Measurements from ENCODE around the gene CBLN1. TPM values are rescaled to one million over a fixed set of nuclear protein-coding genes. Genes with fewer than 3 reads are reported as not detected.

Gene CBLN1
- total and polyA plus RNA-seq, 3 experiments from 2014 or later = not detected

DNA sequence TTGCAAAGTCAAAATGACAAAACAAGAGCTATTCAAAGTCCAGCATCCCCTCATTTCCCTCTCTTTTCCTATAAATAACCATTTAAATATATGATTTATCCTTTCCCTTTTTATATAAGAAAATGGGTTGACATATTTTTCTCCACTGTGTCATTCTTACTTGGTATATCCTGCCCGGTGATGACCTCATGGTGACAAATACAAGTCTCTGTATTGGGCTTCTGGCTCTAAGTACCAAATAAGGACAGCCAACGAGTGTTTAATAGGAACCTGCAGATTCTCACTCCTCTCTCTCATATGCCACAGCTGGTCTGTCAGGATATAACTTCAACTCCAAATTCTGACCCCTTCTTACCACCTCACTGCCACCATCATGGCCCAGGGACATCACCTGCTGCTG, 25.5 kb upstream of the CBLN1 start:
- CTCF ChIA-PET = no interaction called here
- H3K27me3 ChIP-seq (ENCODE audit: insufficient read depth, low read length, poor library complexity, severe bottlenecking) = no peaks in the 10 kb centered on the region
- H3K36me3 Mint-ChIP-seq = no peaks in the 10 kb centered on the region
- H3K27ac ChIP-seq (ENCODE audit: low read depth, low read length) = no peak overlapping the region
- peaks cover 0 to 5% (median 5%) of the 10 kb centered on the region in 5 donors for H3K9me3 Mint-ChIP-seq
- no peak overlapping the region for H3K27ac Mint-ChIP-seq
- H3K4me1 Mint-ChIP-seq = no peaks in the 10 kb centered on the region
- no peaks in the 10 kb centered on the region for H3K4me1 ChIP-seq (ENCODE audit: insufficient read depth, low read length)
- H3K4me3 Mint-ChIP-seq = no peak overlapping the region
- H3K27me3 Mint-ChIP-seq = peaks cover 5 to 6% of the 10 kb centered on the region in 2 donors
- no peaks in the 10 kb centered on the region for H3K9me3 ChIP-seq (ENCODE audit: low read length)
- H3K4me3 ChIP-seq (ENCODE audit: low read length) = no peak overlapping the region
- no peaks in the 10 kb centered on the region for H3K36me3 ChIP-seq (ENCODE audit: insufficient read depth, low read length)
- DNase-seq = no peak
- POLR2A ChIA-PET = no interaction called here

DNA sequence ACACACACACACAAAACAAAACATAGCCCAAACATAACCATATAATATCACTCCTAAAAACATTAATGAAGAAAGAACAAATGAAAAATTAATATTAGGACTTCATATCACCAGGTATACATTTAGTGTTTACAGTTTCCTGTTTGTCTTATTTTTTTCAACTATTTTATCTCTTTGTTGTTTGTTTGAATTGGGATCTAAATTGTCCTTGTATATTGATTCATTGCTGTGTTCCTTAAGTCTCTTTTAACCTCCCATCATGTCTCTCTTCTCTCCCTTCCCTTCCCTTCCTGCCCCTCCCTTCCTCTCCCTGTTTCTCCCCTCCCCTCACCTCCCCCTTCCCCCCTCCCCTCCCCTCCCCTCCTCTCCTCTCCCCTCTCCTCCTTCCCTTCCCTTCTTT, 23.8 kb upstream of the CBLN1 start:
- Mint-ChIP-seq H3K4me3 (no peak overlapping the region), H3K27me3 (peaks cover 5 to 6% of the 10 kb centered on the region in 2 donors), H3K4me1 (no peaks in the 10 kb centered on the region), H3K27ac (peak overlapping the region in 1 of 8 donors; percentile 1), H3K36me3 (no peaks in the 10 kb centered on the region), H3K9me3 (peaks cover 0 to 6% (median 5%) of the 10 kb centered on the region in 5 donors)
- H3K4me3 ChIP-seq (ENCODE audit: low read length) = no peak overlapping the region
- DNase-seq = no peak
- no peaks in the 10 kb centered on the region for H3K4me1 ChIP-seq (ENCODE audit: insufficient read depth, low read length)
- no peaks in the 10 kb centered on the region for H3K27me3 ChIP-seq (ENCODE audit: insufficient read depth, low read length, poor library complexity, severe bottlenecking)
- ChIA-PET CTCF (no interaction called here), POLR2A (no interaction called here)
- no peaks in the 10 kb centered on the region for H3K9me3 ChIP-seq (ENCODE audit: low read length)
- H3K27ac ChIP-seq (ENCODE audit: low read depth, low read length) = no peak overlapping the region
- no peaks in the 10 kb centered on the region for H3K36me3 ChIP-seq (ENCODE audit: insufficient read depth, low read length)

GRCh38 chr16:49292413-49292812, 10.8 kb upstream of the CBLN1 start:
- Histone ChIP-seq H3K36me3 (ENCODE audit: insufficient read depth, low read length) (no peaks in the 10 kb centered on the region), H3K9me3 (ENCODE audit: low read length) (no peaks in the 10 kb centered on the region), H3K4me3 (ENCODE audit: low read length) (no peak overlapping the region), H3K27ac (ENCODE audit: low read depth, low read length) (no peak overlapping the region), H3K4me1 (ENCODE audit: insufficient read depth, low read length) (no peaks in the 10 kb centered on the region), H3K27me3 (ENCODE audit: insufficient read depth, low read length, poor library complexity, severe bottlenecking) (no peaks in the 10 kb centered on the region)
- no peaks in the 10 kb centered on the region for H3K4me1 Mint-ChIP-seq
- no peak for DNase-seq
- ChIA-PET POLR2A (no interaction called here), CTCF (no interaction called here)
- H3K9me3 Mint-ChIP-seq = peaks cover 0 to 5% (median under 1%) of the 10 kb centered on the region in 5 donors
- no peaks in the 10 kb centered on the region for H3K36me3 Mint-ChIP-seq
- peaks cover 4% of the 10 kb centered on the region in 2 donors for H3K27me3 Mint-ChIP-seq
- H3K4me3 Mint-ChIP-seq = no peak overlapping the region
- no peak overlapping the region for H3K27ac Mint-ChIP-seq

GRCh38 chr16:49287572-49287971, 5.9 kb upstream of the CBLN1 start:
- Histone ChIP-seq H3K9me3 (ENCODE audit: low read length) (no peaks in the 10 kb centered on the region), H3K36me3 (ENCODE audit: insufficient read depth, low read length) (no peaks in the 10 kb centered on the region), H3K27me3 (ENCODE audit: insufficient read depth, low read length, poor library complexity, severe bottlenecking) (peaks cover 4% of the 10 kb centered on the region), H3K27ac (ENCODE audit: low read depth, low read length) (no peak overlapping the region), H3K4me1 (ENCODE audit: insufficient read depth, low read length) (no peaks in the 10 kb centered on the region), H3K4me3 (ENCODE audit: low read length) (no peak overlapping the region)
- Mint-ChIP-seq H3K27me3 (peaks cover 14 to 34% of the 10 kb centered on the region in 2 donors), H3K4me3 (no peak overlapping the region), H3K9me3 (peaks cover 0 to 12% (median 4%) of the 10 kb centered on the region in 5 donors), H3K27ac (no peak overlapping the region), H3K36me3 (no peaks in the 10 kb centered on the region), H3K4me1 (peaks cover 2 to 4% (median 3%) of the 10 kb centered on the region in 3 donors)
- DNase-seq = no peak
- CTCF ChIA-PET = no interaction called here
- POLR2A ChIA-PET = no interaction called here

- peaks cover 0 to 12% (median 4%) of the 10 kb centered on the region in 5 donors for H3K9me3 Mint-ChIP-seq
- H3K27ac Mint-ChIP-seq = no peak overlapping the region
- ChIA-PET CTCF (no interaction called here), POLR2A (no interaction called here)
- H3K27ac ChIP-seq (ENCODE audit: low read depth, low read length) = no peak overlapping the region
- H3K36me3 Mint-ChIP-seq = no peaks in the 10 kb centered on the region
- H3K27me3 Mint-ChIP-seq = peaks cover 21 to 43% of the 10 kb centered on the region in 2 donors
- H3K4me1 Mint-ChIP-seq = peaks cover 4 to 10% (median 5%) of the 10 kb centered on the region in 3 donors
- H3K9me3 ChIP-seq (ENCODE audit: low read length) = no peaks in the 10 kb centered on the region
- DNase-seq = no peak
- H3K4me3 Mint-ChIP-seq = no peak overlapping the region
- no peaks in the 10 kb centered on the region for H3K36me3 ChIP-seq (ENCODE audit: insufficient read depth, low read length)
- no peak overlapping the region for H3K4me3 ChIP-seq (ENCODE audit: low read length)
- H3K27me3 ChIP-seq (ENCODE audit: insufficient read depth, low read length, poor library complexity, severe bottlenecking) = peaks cover 7% of the 10 kb centered on the region
- no peaks in the 10 kb centered on the region for H3K4me1 ChIP-seq (ENCODE audit: insufficient read depth, low read length)
Measured at GRCh38 chr16:49284962-49285361, 3.3 kb upstream of the CBLN1 start.

- Mint-ChIP-seq H3K4me3 (peak overlapping the region in 1 of 7 donors; percentile 32), H3K27me3 (peaks cover 31 to 57% of the 10 kb centered on the region in 2 donors), H3K9me3 (peaks cover 0 to 12% (median 8%) of the 10 kb centered on the region in 5 donors), H3K27ac (no peak overlapping the region), H3K36me3 (no peaks in the 10 kb centered on the region), H3K4me1 (peaks cover 4 to 10% (median 5%) of the 10 kb centered on the region in 3 donors)
- Histone ChIP-seq H3K9me3 (ENCODE audit: low read length) (no peaks in the 10 kb centered on the region), H3K27ac (ENCODE audit: low read depth, low read length) (no peak overlapping the region), H3K4me3 (ENCODE audit: low read length) (no peak overlapping the region), H3K4me1 (ENCODE audit: insufficient read depth, low read length) (no peaks in the 10 kb centered on the region), H3K36me3 (ENCODE audit: insufficient read depth, low read length) (no peaks in the 10 kb centered on the region), H3K27me3 (ENCODE audit: insufficient read depth, low read length, poor library complexity, severe bottlenecking) (peaks cover 14% of the 10 kb centered on the region)
- ChIA-PET POLR2A (no interaction called here), CTCF (no interaction called here)
- DNase-seq = no peak
Measured at GRCh38 chr16:49283376-49284049, 1.9 kb upstream of the CBLN1 start.

DNA sequence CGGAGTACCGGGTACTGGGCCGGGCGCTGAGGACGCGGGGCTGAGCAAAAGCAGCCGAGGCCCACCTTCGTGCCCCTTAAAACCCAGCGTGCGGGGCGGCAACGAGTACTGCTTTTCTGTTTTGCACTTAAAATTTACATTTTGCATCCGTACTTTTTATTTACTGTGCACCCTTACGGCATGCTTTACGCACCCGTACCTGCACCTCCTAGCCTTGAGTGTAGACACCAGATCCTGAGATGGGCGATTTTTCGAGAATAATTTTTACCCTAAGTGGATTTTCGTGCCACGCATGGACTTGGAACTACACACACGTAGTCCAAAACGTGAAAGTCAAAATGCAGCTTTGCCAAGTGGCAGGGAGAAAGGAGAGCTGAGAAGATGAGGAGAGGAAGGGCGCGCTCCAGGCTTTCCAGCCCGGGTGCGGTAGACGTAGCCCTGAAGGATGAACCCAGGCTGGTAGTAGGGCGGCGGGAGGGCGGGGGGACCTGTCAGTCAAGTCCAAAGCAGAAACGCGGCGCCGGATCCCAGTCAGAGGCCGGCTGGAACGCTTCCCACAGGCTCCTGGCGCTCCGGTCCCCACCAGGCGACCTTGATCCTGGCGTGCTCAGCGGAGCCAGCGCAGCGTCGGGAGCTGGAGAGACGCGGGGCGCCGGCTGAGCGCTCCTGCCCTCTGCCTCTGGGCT, 1.2 kb upstream of the CBLN1 start:
- Histone ChIP-seq H3K9me3 (ENCODE audit: low read length) (no peaks in the 10 kb centered on the region), H3K36me3 (ENCODE audit: insufficient read depth, low read length) (no peaks in the 10 kb centered on the region), H3K27me3 (ENCODE audit: insufficient read depth, low read length, poor library complexity, severe bottlenecking) (peaks cover 14% of the 10 kb centered on the region), H3K4me3 (ENCODE audit: low read length) (no peak overlapping the region), H3K4me1 (ENCODE audit: insufficient read depth, low read length) (no peaks in the 10 kb centered on the region), H3K27ac (ENCODE audit: low read depth, low read length) (no peak overlapping the region)
- ChIA-PET CTCF (no interaction called here), POLR2A (no interaction called here)
- Mint-ChIP-seq H3K4me3 (peak overlapping the region in 5 of 7 donors; percentile 32 to 74 (median 54)), H3K36me3 (no peaks in the 10 kb centered on the region), H3K4me1 (peaks cover 4 to 10% (median 5%) of the 10 kb centered on the region in 3 donors), H3K9me3 (peaks cover 0 to 9% (median 8%) of the 10 kb centered on the region in 5 donors), H3K27ac (no peak overlapping the region), H3K27me3 (peaks cover 36 to 61% of the 10 kb centered on the region in 2 donors)
- DNase-seq = no peak

- no peak for DNase-seq
- POLR2A ChIA-PET = no interaction called here
- no peaks in the 10 kb centered on the region for H3K4me1 ChIP-seq (ENCODE audit: insufficient read depth, low read length)
- Mint-ChIP-seq H3K9me3 (peaks cover 0 to 11% (median 9%) of the 10 kb centered on the region in 5 donors), H3K27me3 (peaks cover 43 to 67% of the 10 kb centered on the region in 2 donors), H3K4me1 (peaks cover 4 to 10% (median 5%) of the 10 kb centered on the region in 3 donors), H3K4me3 (peak overlapping the region in 5 of 7 donors; percentile 32 to 74 (median 54)), H3K36me3 (no peaks in the 10 kb centered on the region), H3K27ac (no peak overlapping the region)
- peaks cover 14% of the 10 kb centered on the region for H3K27me3 ChIP-seq (ENCODE audit: insufficient read depth, low read length, poor library complexity, severe bottlenecking)
- no peaks in the 10 kb centered on the region for H3K36me3 ChIP-seq (ENCODE audit: insufficient read depth, low read length)
- H3K9me3 ChIP-seq (ENCODE audit: low read length) = no peaks in the 10 kb centered on the region
- CTCF ChIA-PET = no interaction called here
- no peak overlapping the region for H3K4me3 ChIP-seq (ENCODE audit: low read length)
- no peak overlapping the region for H3K27ac ChIP-seq (ENCODE audit: low read depth, low read length)
Measured at GRCh38 chr16:49281843-49282642, 405 bp upstream of the CBLN1 start.

Measured in CD8-positive, alpha-beta memory T cell (primary cell).